Epithelial cell of proximal tubule (primary cell): ENCODE data around the gene RNU2-1. TPM values are rescaled to one million over a fixed set of nuclear protein-coding genes. Genes with fewer than 3 reads are reported as not detected.

Experiments
- DNase-seq: peaks from one replicate; pipeline ENCODE4 v3.0.0-alpha.2; 2011; ENCODE audit warnings: low read depth
- H3K4me3 ChIP-seq: 2 replicates; pipeline ENCODE4 v1.5.1; 2011; ENCODE audit warnings: low read depth, mild to moderate bottlenecking, low read length
- total RNA-seq: library from RNA; depleted of rRNA; stranded (reverse); fragments of >200 nt; gene quantifications from 2 replicates; pipeline ENCODE4 v1.2.3, GENCODE V29; 2015
- TF ChIP-seq, protein P1 (sequence below): conservative IDR thresholded peaks from 2 replicates; pipeline ENCODE4 v1.5.1; 2012; ENCODE audit warnings: low read depth, mild to moderate bottlenecking, low read length

RNU2-1 gene
- total RNA-seq, 1 donor from 2014 or later = not detected

DNA sequence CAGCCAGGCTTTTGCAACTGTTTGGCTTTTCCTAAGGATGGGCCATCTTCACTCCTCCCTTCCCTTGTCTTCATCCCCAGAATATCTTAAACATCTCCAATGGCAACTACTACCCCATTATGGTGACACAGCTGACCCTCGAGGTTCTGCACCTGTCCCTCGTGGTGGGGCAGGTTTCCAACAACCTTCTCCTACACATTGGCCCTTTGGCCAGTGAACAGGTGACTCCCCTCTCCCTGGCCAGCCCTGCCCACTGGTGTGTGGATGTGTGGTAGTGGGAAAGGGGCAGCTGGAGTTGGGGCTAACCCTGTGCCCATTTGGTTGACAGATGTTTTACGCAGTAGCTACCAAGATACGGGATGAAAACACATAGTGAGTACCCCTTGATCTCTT, 17.4 kb downstream of the RNU2-1 start:
- no peak overlapping the region for H3K4me3 ChIP-seq
- TF ChIP-seq, protein P1, sequence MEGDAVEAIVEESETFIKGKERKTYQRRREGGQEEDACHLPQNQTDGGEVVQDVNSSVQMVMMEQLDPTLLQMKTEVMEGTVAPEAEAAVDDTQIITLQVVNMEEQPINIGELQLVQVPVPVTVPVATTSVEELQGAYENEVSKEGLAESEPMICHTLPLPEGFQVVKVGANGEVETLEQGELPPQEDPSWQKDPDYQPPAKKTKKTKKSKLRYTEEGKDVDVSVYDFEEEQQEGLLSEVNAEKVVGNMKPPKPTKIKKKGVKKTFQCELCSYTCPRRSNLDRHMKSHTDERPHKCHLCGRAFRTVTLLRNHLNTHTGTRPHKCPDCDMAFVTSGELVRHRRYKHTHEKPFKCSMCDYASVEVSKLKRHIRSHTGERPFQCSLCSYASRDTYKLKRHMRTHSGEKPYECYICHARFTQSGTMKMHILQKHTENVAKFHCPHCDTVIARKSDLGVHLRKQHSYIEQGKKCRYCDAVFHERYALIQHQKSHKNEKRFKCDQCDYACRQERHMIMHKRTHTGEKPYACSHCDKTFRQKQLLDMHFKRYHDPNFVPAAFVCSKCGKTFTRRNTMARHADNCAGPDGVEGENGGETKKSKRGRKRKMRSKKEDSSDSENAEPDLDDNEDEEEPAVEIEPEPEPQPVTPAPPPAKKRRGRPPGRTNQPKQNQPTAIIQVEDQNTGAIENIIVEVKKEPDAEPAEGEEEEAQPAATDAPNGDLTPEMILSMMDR = no peak
- DNase-seq = no peak

DNA sequence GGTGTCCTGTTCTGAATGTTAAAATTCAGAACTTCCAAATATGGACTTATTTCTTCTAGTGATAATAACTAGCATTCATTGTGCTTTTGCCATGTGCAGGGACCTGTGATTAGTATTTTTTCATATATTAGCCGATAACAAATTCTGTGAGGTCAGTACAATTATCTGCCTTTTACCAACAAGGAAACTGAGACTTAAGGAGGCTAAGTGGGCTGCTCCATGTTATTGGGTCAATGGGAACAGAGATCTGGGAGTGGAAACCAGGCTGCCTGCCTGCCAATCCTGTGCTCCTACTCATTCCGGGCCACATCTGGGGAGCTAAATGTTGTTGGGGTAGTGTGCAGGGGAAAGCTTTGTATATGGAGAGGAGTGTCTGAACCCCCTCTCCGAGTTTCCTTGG, 18.4 kb downstream of the RNU2-1 start:
- no peak overlapping the region for H3K4me3 ChIP-seq
- TF ChIP-seq, protein P1 = no peak
- no peak for DNase-seq

DNA sequence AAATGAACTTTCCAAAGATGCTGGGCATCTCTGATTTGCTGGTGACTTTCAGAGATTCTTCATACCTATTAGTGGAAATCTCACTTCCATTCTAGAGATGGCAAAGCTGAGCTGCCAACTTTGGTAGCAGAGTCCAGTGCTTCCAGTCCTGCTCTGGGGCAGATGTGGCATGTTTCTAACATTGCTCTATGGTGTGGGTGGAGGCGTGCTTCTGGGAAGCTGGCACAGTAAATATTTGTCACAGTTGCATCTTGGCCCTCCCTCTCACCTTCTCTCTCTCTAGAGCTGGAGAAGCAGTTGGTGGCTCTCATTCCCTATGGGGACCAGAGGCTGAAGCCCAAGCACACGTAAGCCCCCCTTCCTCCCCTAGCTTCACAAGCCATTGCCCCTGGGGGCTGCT, 20.2 kb downstream of the RNU2-1 start:
- TF ChIP-seq, protein P1 = no peak

DNA sequence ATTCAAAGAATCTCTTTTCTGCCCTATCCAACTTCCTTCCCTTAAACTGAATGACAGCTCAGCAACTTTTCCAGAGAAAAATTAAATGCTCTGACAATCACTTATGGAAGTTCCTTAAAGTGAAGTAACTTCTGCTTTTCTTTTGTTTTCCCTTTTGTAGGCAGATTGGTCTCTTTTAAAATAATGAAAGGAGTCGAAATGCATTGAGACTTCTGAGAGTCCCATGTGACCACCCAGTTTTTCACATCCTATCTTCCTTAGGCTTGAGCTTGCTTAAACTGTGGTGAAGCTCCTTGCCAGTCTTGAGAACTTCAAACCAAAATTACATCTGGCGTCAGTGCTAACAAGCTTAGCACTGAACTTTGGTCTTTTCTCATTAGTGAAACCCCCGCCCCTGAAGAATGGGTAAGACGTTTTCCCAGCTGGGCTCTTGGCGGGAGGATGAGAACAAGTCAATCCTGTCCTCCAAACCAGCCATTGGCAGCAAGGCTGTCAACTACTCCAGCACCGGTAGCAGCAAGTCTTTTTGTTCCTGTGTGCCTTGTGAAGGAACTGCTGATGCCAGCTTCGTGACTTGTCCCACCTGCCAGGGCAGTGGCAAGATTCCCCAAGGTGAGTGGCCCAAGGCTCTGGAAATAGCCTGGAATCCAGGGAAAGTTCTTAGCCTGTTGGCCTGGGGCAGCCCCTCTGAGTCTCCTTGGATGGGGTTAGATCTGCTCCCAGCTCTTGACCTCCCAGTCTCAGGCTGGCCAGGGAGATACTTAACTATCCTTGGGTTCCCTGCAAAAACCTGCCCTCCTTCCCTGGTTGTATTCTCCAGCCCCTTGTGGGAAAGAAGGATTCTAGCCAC, 20.9 kb downstream of the RNU2-1 start:
- DNase-seq = no peak
- TF ChIP-seq, protein P1 = no peak
- peak overlapping the region; percentile 74 for H3K4me3 ChIP-seq

More for the DNA sequence above, 20.2 kb downstream of the RNU2-1 start:
- no peak for DNase-seq
- H3K4me3 ChIP-seq = no peak overlapping the region

DNA sequence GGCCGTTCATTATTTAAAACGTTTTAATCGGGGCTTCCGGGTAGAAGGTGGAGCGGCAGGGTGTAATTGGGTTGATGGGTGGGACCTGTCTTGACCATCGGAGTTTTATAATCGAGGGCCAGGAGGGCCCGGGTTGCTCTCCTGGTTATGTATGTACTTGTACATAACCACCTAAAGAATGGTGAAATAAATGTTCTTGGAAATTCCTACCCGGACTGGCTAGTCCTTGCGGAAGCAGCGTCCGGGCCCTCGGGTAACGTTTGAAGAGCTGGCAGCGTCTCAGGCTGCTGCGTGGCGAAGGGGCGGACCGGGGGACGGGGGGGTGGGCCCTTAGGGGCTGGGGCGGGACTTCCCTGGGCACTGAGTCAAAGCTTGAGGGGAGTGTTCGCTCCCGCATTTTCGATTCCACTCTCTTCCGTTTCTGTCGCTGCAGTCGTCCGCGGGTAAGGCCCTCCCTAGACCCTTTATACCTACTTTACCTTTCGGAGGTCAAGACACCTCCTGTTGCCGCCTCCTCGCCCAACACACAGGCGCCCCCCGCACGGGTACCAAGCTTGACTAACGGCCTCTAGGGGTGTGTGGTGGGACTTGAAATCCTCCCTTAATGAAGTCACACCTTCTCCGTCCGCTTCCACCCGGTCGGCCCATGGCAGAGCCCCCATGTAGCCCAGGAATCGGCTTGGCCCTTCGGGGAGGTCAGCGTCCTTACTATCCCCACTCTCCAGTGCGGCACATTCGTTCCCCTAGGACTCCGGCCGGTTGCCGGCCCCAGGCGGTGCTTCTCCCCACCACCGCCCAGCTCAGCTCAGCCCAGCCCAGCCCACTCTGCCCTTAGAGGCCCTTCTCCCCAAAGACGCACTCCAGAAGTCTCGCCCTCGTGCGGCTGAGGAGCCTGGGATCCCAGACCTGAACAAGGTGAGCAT, 22.0 kb downstream of the RNU2-1 start, which contains the start of gene TMEM106A:
Gene TMEM106A (plus strand): TSS at position 396 of the 923 bp plus-strand sequence. CDS start 1,167 bp downstream, outside the sequence.
- TF ChIP-seq, protein P1 = peak; percentile 33
- peak; percentile 13 for DNase-seq
- peak within 1 kb of the TSS; percentile 74 for H3K4me3 ChIP-seq

DNA sequence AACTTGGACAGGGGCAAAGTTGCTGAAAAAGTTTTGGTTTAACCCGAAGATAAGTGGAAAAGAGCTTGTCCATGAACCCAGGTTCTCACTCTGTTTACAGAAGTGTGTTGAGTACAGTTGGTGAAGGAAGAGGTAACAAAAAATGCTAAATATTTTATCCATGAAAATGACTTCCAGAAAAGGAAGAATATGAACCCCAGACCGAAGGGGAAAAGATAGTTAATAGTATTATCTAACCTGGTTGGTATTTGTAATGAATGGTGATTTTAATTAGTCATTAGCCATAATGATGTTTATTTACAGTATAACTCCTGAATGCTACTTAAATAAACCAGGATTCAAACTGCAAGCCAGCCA, 22.7 kb downstream of the RNU2-1 start:
- TF ChIP-seq, protein P1 = no peak
- no peak for DNase-seq
- H3K4me3 ChIP-seq = peak overlapping the region; percentile 74
